Nasal cavity respiratory epithelium epithelial cell of viscerocranial mucosa (primary cell): Measurements from ENCODE around the gene TLCD2. TPM values are rescaled to one million over a fixed set of nuclear protein-coding genes. Genes with fewer than 3 reads are reported as not detected.

Experiments
- total RNA-seq: library from RNA; depleted of rRNA; stranded (reverse); fragments of >200 nt; gene quantifications from 2 replicates; pipeline ENCODE4 v1.2.3, GENCODE V29; 2014

TLCD2 gene
- total RNA-seq: 7.8 and 9.9 TPM in 2 replicates

GRCh38 chr17:1709971-1710806 lies at the start of gene TLCD2:
Gene TLCD2, minus strand, starts transcription at chr17:1710377. Its CDS starts 135 bp downstream, at chr17:1710242.

GRCh38 chr17:1742371-1743087 lies 32.4 kb upstream of the TLCD2 start, which contains the start of gene SERPINF2:
Gene SERPINF2, plus strand, starts transcription at chr17:1742871. Its CDS starts 2,125 bp downstream, at chr17:1744996.

GRCh38 chr17:1724351-1724868 lies 14.2 kb upstream of the TLCD2 start, which contains the start of gene WDR81:
Gene WDR81, plus strand, starts transcription at chr17:1724704. Its CDS starts 256 bp downstream, at chr17:1724960.

GRCh38 chr17:1684378-1685189 lies 25.6 kb downstream of the TLCD2 start, which contains the start of gene PRPF8:
Gene PRPF8, minus strand, starts transcription at chr17:1684867. Its CDS starts 296 bp downstream, at chr17:1684571.

Other genes with a start within 250 kb of the TLCD2 start
- 85.1 and 211 TPM in 2 replicates for gene MYO1C, start 217.7 kb downstream of the TLCD2 start, total RNA-seq
- 23.2 and 44.9 TPM in 2 replicates for gene INPP5K, start 193.8 kb downstream of the TLCD2 start, total RNA-seq
- 20.2 and 32.9 TPM in 2 replicates for gene PITPNA, start 147.6 kb downstream of the TLCD2 start, total RNA-seq
- gene SLC43A2, start 81.5 kb downstream of the TLCD2 start, total RNA-seq: 3.8 and 8.5 TPM in 2 replicates
- 0.34 and 0.43 TPM in 2 replicates for gene SCARF1, start 64.6 kb downstream of the TLCD2 start, total RNA-seq
- 3.4 and 3.6 TPM in 2 replicates for gene RILP, start 60.5 kb downstream of the TLCD2 start, total RNA-seq
- 88.9 and 187 TPM in 2 replicates for gene PRPF8, start 25.5 kb downstream of the TLCD2 start, total RNA-seq
- 13.7 and 39.9 TPM in 2 replicates for gene WDR81, start 14.3 kb upstream of the TLCD2 start, total RNA-seq
- gene SERPINF2, start 32.5 kb upstream of the TLCD2 start, total RNA-seq: 0.68 and 1.5 TPM in 2 replicates
- gene SERPINF1, start 51.7 kb upstream of the TLCD2 start, total RNA-seq: 73.1 and 440 TPM in 2 replicates
- gene SMYD4, start 119.5 kb upstream of the TLCD2 start, total RNA-seq: 8.5 and 11.2 TPM in 2 replicates
- 29.4 and 54.2 TPM in 2 replicates for gene RPA1, start 119.6 kb upstream of the TLCD2 start, total RNA-seq